Immature natural killer cell (primary cell): ENCODE data around the gene ACTN1. TPM values are rescaled to one million over a fixed set of nuclear protein-coding genes. Genes with fewer than 3 reads are reported as not detected.

Experiments used
- DNase-seq, 3 donors: peaks; one replicate each; pipeline ENCODE4 v3.0.0; 2022; ENCODE audit warnings: mixed read lengths in 1 of 3
- H3K27ac Mint-ChIP-seq, 6 donors: one replicate each; pipeline ENCODE4 v1.8.0; 2020; ENCODE audit warnings: mixed read lengths in 6 of 6, mild to moderate bottlenecking in 5 of 6, inconsistent platforms in 4 of 6, moderate library complexity in 3 of 6
- H3K27me3 Mint-ChIP-seq, 3 donors: one replicate each; pipeline ENCODE4 v1.8.0; 2020 to 2021; ENCODE audit warnings: low read depth in 3 of 3, mild to moderate bottlenecking in 3 of 3, mixed read lengths in 3 of 3, moderate library complexity in 3 of 3, inconsistent platforms in 1 of 3
- H3K36me3 Mint-ChIP-seq, 3 donors: one replicate each; pipeline ENCODE4 v1.8.0; 2020; ENCODE audit warnings: mixed read lengths in 3 of 3, inconsistent platforms in 2 of 3, mild to moderate bottlenecking in 2 of 3
- H3K4me1 Mint-ChIP-seq, 2 donors: one replicate each; pipeline ENCODE4 v1.8.0; 2020; ENCODE audit warnings: inconsistent platforms in 2 of 2, mild to moderate bottlenecking in 2 of 2, mixed read lengths in 2 of 2, moderate library complexity in 1 of 2
- H3K4me3 Mint-ChIP-seq, 5 donors: one replicate each; pipeline ENCODE4 v1.8.0; 2020; ENCODE audit warnings: mild to moderate bottlenecking in 5 of 5, mixed read lengths in 5 of 5, inconsistent platforms in 3 of 5, moderate library complexity in 3 of 5
- H3K9me3 Mint-ChIP-seq, 6 donors: one replicate each; pipeline ENCODE4 v1.8.0; 2020; ENCODE audit warnings: mild to moderate bottlenecking in 6 of 6, mixed read lengths in 6 of 6, inconsistent platforms in 4 of 6, moderate library complexity in 3 of 6
- polyA plus RNA-seq, 3 donors: library from polyadenylated mRNA; unstranded; fragments of 300-500 nt; fragmentation: Illumina TruSeq; gene quantifications; one replicate each; pipeline ENCODE4 v1.2.3, GENCODE V29; 2021

ACTN1 gene
- polyA plus RNA-seq, 3 donors from 2014 or later: 5.2 to 9.7 (median 9.3) TPM

DNA sequence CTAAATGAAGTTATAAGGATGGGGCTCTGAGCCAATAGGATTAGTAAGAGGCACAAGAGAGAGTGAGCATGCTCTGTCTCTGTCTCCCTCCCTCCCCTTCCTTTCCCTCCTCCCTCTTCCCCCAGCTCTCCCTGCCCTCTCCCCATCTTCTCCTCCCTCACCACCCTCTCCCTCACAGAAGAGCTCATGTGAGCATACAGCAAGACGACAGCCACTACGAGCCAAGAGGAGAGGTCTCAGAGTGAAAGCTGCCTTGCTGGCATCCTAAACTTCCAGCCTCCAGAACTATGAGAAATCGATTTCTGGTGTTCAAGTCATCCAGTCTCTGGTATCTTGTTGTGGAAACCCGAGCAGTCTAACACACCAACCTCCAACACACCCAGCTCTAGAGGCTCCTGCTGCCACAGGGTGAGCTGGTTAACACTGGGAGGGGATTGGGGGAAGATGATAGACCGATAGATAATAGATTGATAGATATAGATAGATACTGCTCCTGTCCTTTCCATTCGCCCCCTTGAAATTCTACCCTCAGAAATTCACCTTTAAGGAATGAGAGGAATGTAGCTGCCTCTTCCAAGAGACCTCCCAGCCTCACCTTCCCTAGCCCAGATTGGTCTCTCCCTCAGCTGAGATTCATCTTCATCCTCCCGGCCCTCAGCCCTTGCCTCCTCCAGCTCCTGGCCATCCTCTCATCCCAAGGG, 25.8 kb upstream of the ACTN1 start:
- no peaks in the 10 kb centered on the region for H3K36me3 Mint-ChIP-seq
- peaks cover 0 to 3% (median 2%) of the 10 kb centered on the region in 3 donors for H3K27me3 Mint-ChIP-seq
- H3K4me1 Mint-ChIP-seq: no peaks in the 10 kb centered on the region
- no peak for DNase-seq
- H3K27ac Mint-ChIP-seq: no peak overlapping the region
- H3K4me3 Mint-ChIP-seq: no peak overlapping the region
- no peaks in the 10 kb centered on the region for H3K9me3 Mint-ChIP-seq

DNA sequence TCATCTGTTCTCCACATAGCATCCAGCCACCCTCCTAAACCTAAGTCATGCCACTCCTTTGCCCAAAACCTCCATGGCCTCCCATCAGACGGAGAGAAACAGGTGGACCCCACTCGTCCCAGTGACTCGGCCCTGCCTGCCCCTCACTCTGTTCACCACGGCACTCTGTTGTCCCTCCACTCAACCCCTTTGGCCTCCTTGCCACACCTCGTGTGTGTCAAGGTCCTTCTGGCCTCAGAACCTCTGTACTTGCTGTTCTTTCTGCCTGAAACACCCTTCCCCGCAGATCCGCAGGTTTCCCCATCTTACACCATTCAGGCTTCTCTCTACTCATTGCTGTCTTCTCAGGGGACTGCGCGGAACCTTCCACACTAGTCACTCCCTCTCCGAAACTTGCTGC, 24.5 kb upstream of the ACTN1 start:
- Mint-ChIP-seq H3K4me3 (no peak overlapping the region), H3K27me3 (peaks cover 0 to 3% (median 2%) of the 10 kb centered on the region in 3 donors), H3K9me3 (no peaks in the 10 kb centered on the region), H3K36me3 (no peaks in the 10 kb centered on the region), H3K27ac (no peak overlapping the region), H3K4me1 (no peaks in the 10 kb centered on the region)
- no peak for DNase-seq

DNA sequence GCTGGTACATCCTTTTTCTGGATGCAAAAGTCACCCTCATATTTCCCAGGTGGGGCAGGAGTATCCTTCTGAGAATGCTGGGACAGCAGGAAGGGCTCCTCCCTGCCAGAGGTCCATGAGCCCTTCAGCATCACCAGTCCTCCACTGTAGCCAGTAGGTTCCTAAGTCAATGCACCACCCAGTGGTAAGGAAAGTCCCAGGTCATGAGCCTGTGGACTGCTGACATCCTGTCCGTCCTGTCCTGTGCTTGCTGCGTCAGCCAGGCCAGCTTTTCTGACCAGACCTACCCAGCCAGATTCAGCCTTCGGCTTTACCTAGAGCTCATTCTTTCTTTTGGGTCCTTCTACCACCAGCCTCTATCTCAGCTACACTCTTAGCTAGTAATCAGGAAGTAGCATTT, 23.0 kb upstream of the ACTN1 start:
- Mint-ChIP-seq H3K4me1 (no peaks in the 10 kb centered on the region), H3K36me3 (peaks cover 0 to 5% (median 0%) of the 10 kb centered on the region in 3 donors), H3K27ac (no peak overlapping the region), H3K27me3 (peaks cover 2 to 5% (median 5%) of the 10 kb centered on the region in 3 donors), H3K4me3 (no peak overlapping the region), H3K9me3 (no peaks in the 10 kb centered on the region)
- peak in 1 of 3 donors; percentile 3 for DNase-seq

DNA sequence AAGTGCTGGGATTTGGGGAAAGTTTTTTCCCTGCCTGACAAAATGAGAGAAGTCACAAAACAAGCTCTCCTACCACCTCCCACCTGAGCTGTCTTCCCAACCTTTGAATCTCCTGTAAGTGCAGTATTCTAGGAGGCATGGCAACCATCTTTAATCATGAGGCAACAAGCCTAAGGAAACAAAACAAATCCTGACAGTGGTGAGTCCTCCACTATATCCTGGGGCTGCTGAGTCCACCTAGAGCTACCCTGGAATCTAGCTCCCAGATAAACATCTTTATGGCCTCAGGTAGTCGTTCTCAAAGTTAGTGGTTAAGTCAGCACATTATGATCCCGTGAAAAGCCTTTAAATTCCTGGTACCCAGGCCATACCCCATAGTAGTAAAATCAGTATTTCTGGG, 22.3 kb upstream of the ACTN1 start:
- Mint-ChIP-seq H3K4me3 (no peak overlapping the region), H3K27ac (no peak overlapping the region), H3K36me3 (peaks cover 0 to 5% (median 0%) of the 10 kb centered on the region in 3 donors), H3K9me3 (no peaks in the 10 kb centered on the region), H3K27me3 (peaks cover 2 to 6% (median 5%) of the 10 kb centered on the region in 3 donors), H3K4me1 (no peaks in the 10 kb centered on the region)
- no peak for DNase-seq

DNA sequence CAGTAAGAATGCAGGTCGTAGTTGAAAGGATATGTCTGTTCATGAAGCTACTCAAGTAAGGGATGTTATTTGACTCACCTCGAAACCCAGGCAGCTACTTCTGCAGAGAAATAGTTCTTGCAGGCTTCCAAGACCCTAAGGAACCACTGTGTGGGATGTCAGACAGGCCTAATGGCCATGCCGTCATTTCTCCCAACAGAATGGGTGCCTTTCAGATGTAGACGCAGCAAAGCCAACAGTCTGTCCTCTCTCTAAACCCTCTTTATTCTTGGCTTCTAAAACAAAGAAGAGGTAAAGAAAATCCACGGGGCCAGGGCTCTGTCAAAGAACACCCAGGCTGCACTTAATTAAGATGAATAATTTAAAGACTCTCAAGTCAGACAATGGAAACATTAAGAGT, 19.0 kb upstream of the ACTN1 start:
- Mint-ChIP-seq H3K4me3 (no peak overlapping the region), H3K27ac (no peak overlapping the region), H3K9me3 (peaks cover 0 to 2% (median 0%) of the 10 kb centered on the region in 6 donors), H3K27me3 (peaks cover 0 to 9% (median 2%) of the 10 kb centered on the region in 3 donors), H3K36me3 (peaks cover 0 to 5% (median 0%) of the 10 kb centered on the region in 3 donors), H3K4me1 (no peaks in the 10 kb centered on the region)
- DNase-seq: no peak

DNA sequence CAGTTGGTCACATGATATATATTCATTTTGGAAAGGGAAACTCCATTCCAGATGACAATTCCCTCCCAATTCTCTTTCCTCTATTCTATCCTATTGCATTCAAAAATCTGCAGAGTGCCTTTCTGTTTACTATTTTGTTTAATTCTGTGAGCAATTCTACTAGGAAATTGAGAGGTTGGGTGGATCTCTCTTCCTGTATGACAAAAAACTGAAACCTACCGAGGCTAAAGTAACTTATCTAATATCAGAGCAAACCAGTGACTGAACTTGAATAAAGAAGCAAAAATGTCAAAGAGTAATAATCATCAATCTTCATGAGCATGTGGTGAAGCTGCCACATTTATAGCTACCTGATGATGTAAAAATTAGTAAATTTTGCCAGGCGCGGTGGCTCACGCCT, 16.6 kb upstream of the ACTN1 start:
- H3K27ac Mint-ChIP-seq: no peak overlapping the region
- no peaks in the 10 kb centered on the region for H3K4me1 Mint-ChIP-seq
- H3K36me3 Mint-ChIP-seq: peaks cover 0 to 5% (median 0%) of the 10 kb centered on the region in 3 donors
- DNase-seq: no peak
- peaks cover 0 to 2% (median 0%) of the 10 kb centered on the region in 6 donors for H3K9me3 Mint-ChIP-seq
- peaks cover 2 to 11% (median 2%) of the 10 kb centered on the region in 3 donors for H3K27me3 Mint-ChIP-seq
- no peak overlapping the region for H3K4me3 Mint-ChIP-seq

DNA sequence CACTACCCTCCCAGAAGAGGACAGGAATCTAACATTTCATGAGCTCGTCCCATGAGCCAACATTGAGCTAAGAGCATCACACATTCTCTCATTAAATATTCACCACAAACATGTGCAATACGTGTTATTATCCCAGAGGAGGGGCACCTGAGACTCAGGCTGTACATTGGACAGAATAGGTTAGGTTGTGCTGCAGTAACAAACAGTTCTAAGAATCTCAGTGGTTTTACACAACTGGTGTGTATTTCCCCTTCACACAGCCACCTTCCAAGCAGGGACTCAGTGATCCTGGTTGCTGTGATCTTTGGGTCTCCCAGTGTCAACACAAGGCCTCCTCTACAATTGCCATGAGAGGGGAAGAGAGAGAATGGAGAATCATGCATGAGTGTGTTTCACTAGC, 15.0 kb upstream of the ACTN1 start:
- no peak for DNase-seq
- Mint-ChIP-seq H3K9me3 (peaks cover 0 to 2% (median 0%) of the 10 kb centered on the region in 6 donors), H3K36me3 (peaks cover 0 to 5% (median 0%) of the 10 kb centered on the region in 3 donors), H3K27me3 (peaks cover 2 to 11% (median 3%) of the 10 kb centered on the region in 3 donors), H3K27ac (no peak overlapping the region), H3K4me3 (no peak overlapping the region), H3K4me1 (no peaks in the 10 kb centered on the region)

DNA sequence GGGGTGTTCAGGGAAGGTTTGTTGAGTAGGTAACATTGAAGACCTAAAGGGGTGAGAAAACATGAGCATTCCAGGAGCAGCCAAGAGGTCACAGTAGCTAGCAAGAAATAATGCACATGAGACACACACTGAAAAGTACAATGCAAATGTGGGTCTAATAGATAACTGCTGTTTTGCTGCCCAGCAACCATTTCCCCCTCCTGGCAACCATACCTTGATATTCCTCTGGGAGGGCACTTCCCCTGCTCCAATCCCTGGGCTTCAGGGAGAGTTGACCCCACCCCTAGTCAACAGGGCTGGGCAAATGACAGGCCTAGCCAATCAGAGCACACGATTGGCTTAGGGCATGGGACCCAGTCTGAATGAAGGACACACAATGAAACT, 8.5 kb upstream of the ACTN1 start:
- Mint-ChIP-seq H3K9me3 (no peaks in the 10 kb centered on the region), H3K36me3 (no peaks in the 10 kb centered on the region), H3K27me3 (peaks cover 2 to 5% (median 2%) of the 10 kb centered on the region in 3 donors), H3K4me3 (no peak overlapping the region), H3K27ac (peak overlapping the region in 1 of 6 donors; percentile 46), H3K4me1 (no peaks in the 10 kb centered on the region)
- no peak for DNase-seq

DNA sequence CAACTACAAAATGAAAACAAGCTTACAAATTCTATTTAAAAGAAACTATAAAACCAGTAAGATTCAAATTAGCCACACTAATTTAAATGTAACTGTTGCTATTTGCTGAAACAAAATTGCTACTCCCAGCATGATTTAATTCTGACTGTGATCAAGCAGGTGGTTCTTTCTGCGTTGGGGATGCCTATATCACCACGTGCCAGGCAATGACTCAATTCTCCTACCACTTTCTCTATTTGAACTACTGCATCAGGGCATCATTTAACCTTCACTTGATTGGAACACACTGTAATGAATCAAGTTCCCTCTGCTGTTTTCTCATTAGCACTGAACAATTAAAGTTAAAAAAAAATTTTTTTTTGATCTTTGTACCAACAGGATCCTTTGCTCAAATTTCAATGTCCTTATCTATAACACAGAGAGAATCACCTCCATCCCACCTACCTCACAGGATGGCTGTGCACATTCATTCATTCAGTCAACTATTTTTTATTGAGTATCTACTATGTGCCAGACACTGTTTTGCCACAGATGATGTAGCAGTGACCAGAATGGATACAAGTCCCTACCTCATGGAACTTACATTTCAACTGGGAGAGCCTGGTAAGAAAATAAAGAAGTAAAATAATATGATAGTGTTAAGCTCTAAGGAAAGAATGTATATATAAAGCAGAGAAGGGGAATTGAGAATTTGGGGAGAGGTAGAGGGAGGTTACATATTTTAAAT, 8.0 kb upstream of the ACTN1 start:
- no peak overlapping the region for H3K4me3 Mint-ChIP-seq
- no peak for DNase-seq
- no peaks in the 10 kb centered on the region for H3K4me1 Mint-ChIP-seq
- H3K9me3 Mint-ChIP-seq: no peaks in the 10 kb centered on the region
- peaks cover 2 to 5% (median 2%) of the 10 kb centered on the region in 3 donors for H3K27me3 Mint-ChIP-seq
- no peaks in the 10 kb centered on the region for H3K36me3 Mint-ChIP-seq
- H3K27ac Mint-ChIP-seq: peak overlapping the region in 1 of 6 donors; percentile 46

DNA sequence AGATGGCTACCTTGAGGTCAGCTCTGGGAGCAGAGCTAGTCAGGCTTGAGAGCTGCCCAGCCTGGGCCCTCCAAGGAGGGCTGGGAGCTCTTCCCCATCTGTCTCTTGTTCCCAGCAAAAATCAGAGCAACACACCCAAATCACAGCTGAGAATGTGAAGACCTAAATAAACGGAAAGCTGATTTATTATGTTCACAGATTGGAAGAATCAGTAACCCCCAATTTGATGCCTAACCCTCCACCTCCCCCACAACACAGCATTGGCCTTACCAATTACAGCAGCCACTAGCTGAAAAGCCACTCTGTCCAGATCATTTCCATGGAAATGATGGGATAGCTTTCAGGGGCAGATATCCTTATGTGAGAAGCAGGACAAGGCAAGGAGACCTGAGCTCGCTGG, 7.1 kb upstream of the ACTN1 start:
- Mint-ChIP-seq H3K27ac (no peak overlapping the region), H3K4me3 (no peak overlapping the region), H3K4me1 (no peaks in the 10 kb centered on the region), H3K36me3 (no peaks in the 10 kb centered on the region), H3K9me3 (no peaks in the 10 kb centered on the region), H3K27me3 (peaks cover 0 to 5% (median 2%) of the 10 kb centered on the region in 3 donors)
- DNase-seq: no peak

DNA sequence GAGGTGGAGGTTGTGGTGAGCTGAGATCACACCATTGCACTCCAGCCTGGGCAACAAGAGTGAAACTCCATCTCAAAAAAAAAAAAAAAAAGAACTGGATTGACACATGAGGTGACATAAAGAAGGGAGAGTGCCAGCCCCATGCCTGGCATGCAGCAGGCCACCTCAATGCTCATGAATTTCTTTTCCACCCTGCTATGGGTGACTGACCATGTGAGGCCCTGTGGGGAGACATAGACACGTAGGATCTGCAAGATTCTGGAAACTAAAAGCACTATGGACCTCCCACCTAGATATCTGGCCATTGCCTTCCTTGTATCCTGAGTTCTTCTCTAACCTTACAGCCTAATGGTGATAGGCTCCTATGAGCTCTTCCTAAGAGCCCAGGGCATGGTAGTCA, 5.6 kb upstream of the ACTN1 start:
- no peak for DNase-seq
- no peak overlapping the region for H3K4me3 Mint-ChIP-seq
- H3K4me1 Mint-ChIP-seq: peaks cover 0 to 4% of the 10 kb centered on the region in 2 donors
- H3K27ac Mint-ChIP-seq: no peak overlapping the region
- H3K36me3 Mint-ChIP-seq: no peaks in the 10 kb centered on the region
- H3K9me3 Mint-ChIP-seq: no peaks in the 10 kb centered on the region
- peaks cover 2 to 5% (median 4%) of the 10 kb centered on the region in 3 donors for H3K27me3 Mint-ChIP-seq

DNA sequence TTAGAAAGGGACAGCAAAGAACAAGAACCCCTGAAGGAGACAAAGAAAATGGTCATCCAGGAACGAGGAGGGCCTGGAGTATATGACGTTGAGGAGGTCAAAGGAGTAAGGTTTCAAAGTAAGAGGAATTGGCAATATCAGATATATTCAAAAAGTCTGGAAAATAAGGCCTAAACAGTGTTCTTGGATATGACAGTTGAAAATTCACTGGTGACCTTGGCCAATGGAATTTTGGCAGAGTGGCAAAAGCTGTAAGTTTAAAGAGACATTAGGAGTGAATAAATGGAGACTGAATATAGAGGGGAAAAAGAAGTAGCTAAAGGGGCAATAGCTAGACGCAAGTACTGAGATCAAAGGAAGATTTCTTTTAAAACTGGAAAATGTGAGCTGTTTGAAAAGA, 4.1 kb upstream of the ACTN1 start:
- Mint-ChIP-seq H3K9me3 (no peaks in the 10 kb centered on the region), H3K27me3 (peaks cover 2 to 7% (median 3%) of the 10 kb centered on the region in 3 donors), H3K36me3 (no peaks in the 10 kb centered on the region), H3K4me3 (no peak overlapping the region), H3K27ac (no peak overlapping the region), H3K4me1 (peaks cover 0 to 4% of the 10 kb centered on the region in 2 donors)
- DNase-seq: no peak

DNA sequence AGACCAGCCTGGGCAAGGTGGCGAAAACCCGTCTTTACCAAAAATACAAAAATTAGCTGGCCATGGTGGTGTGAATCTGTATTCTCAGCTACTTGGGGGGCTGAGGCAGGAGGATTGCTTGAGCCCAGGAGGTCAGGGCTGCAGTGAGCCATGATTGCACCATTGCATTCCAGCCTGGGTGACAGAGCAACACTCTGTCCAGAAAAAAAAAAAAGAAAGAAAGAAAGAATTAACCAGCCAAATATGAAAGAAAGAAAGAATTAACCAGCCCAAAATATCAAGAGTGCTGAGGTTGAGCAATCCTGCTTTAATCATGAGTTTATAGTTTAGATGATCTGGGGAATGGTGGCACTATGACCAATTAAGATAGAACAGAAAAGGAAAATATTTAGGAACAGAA, 3.5 kb upstream of the ACTN1 start:
- no peak for DNase-seq
- Mint-ChIP-seq H3K4me1 (peaks cover 1 to 7% of the 10 kb centered on the region in 2 donors), H3K27ac (no peak overlapping the region), H3K36me3 (no peaks in the 10 kb centered on the region), H3K27me3 (peaks cover 2 to 7% (median 7%) of the 10 kb centered on the region in 3 donors), H3K4me3 (no peak overlapping the region), H3K9me3 (no peaks in the 10 kb centered on the region)

DNA sequence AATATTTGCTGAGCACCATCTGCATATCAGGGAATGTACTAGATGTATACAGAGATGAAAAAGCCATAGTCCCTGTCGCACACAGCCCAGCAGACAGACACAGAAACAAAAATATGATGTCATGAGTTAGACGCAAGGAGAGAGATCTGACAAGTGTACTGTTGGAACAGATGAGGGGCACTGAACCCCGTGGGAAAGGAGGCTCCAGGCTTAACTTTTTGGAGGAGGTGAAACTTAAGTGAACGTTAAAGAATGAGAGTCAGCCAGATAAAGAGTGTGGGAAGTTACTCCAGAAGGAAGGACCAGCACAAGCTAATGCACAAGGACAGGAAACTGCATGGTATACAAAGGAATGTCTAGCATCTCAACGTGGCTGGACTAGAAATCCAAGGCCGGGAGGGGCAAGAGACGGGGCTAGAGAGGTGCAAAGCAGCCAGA, 2.5 kb upstream of the ACTN1 start:
- no peaks in the 10 kb centered on the region for H3K36me3 Mint-ChIP-seq
- H3K9me3 Mint-ChIP-seq: no peaks in the 10 kb centered on the region
- H3K4me3 Mint-ChIP-seq: no peak overlapping the region
- H3K4me1 Mint-ChIP-seq: peaks cover 12 to 15% of the 10 kb centered on the region in 2 donors
- peak overlapping the region in 1 of 6 donors; percentile 7 for H3K27ac Mint-ChIP-seq
- no peak for DNase-seq
- peaks cover 2 to 13% (median 12%) of the 10 kb centered on the region in 3 donors for H3K27me3 Mint-ChIP-seq
